Stimulated activated CD4-positive, alpha-beta T cell treated with anti-CD3 and anti-CD28 coated beads, Interleukin-2, amount 100 ng/mL, for 4 hours (primary cell): Measurements from ENCODE around the gene AIG1.
"Not testable (repeated sequence)": the region's sequence is repeated elsewhere in the genome, so short reads cannot be mapped to it uniquely, and the experiment has no call there.

Experiments
- DNase-seq: peaks from one replicate; pipeline ENCODE4 v3.0.0-alpha.2; 2020; ENCODE audit warnings: low read depth

The AIG1 gene

GRCh38 chr6:143332153-143332845 is 271.6 kb downstream of the AIG1 start:
- no peak for DNase-seq

- DNase-seq, result no peak
Observed at GRCh38 chr6:143333081-143333480, 272.4 kb downstream of the AIG1 start.

- peak; percentile 9 for DNase-seq
Observed at GRCh38 chr6:143333749-143334520, 273.2 kb downstream of the AIG1 start.

- DNase-seq, result no peak
Observed at GRCh38 chr6:143335865-143336264, 275.2 kb downstream of the AIG1 start.

GRCh38 chr6:143336446-143337152 is 275.9 kb downstream of the AIG1 start:
- no peak for DNase-seq

GRCh38 chr6:143337201-143337949 is 276.7 kb downstream of the AIG1 start:
- DNase-seq, result peak; percentile 33

- DNase-seq, result no peak
Observed at GRCh38 chr6:143339223-143339622, 278.5 kb downstream of the AIG1 start.

GRCh38 chr6:143345477-143345876 is 284.8 kb downstream of the AIG1 start:
- not testable (repeated sequence) for DNase-seq

- no peak for DNase-seq
Observed at GRCh38 chr6:143346004-143346403, 285.3 kb downstream of the AIG1 start.

GRCh38 chr6:143348531-143348930 is 287.8 kb downstream of the AIG1 start:
- DNase-seq, result no peak

- no peak for DNase-seq
Observed at GRCh38 chr6:143349530-143349929, 288.8 kb downstream of the AIG1 start.

- no peak for DNase-seq
Observed at GRCh38 chr6:143356101-143356880, 295.6 kb downstream of the AIG1 start.

- no peak for DNase-seq
Observed at GRCh38 chr6:143357152-143357551, 296.5 kb downstream of the AIG1 start.

- DNase-seq, result no peak
Observed at GRCh38 chr6:143357561-143358255, 297.0 kb downstream of the AIG1 start.

GRCh38 chr6:143361536-143362191 is 301.0 kb downstream of the AIG1 start:
- no peak for DNase-seq

GRCh38 chr6:143362192-143362558 is 301.5 kb downstream of the AIG1 start:
- no peak for DNase-seq

GRCh38 chr6:143363299-143363698 is 302.6 kb downstream of the AIG1 start:
- no peak for DNase-seq

- DNase-seq, result no peak
Observed at GRCh38 chr6:143368426-143368825, 307.7 kb downstream of the AIG1 start.

GRCh38 chr6:143369971-143370370 is 309.3 kb downstream of the AIG1 start:
- no peak for DNase-seq

- DNase-seq, result no peak
Observed at GRCh38 chr6:143370812-143371370, 310.2 kb downstream of the AIG1 start.
